Heart right ventricle (tissue), 16 donors: ENCODE measurements around the gene AGRN. TPM values are rescaled to one million over a fixed set of nuclear protein-coding genes. Genes with fewer than 3 reads are reported as not detected.

Source experiments
- ATAC-seq, 8 donors: fragments of 200-7000 bp; cut with Tn5 transposase; one replicate each; pipeline ENCODE4 v1.9.1; 2020; ENCODE audit warnings: mild to moderate bottlenecking in 8 of 8, moderate library complexity in 8 of 8, moderate number of reproducible peaks in 1 of 8
- DNase-seq, 2 donors: peaks; one replicate each; pipeline ENCODE4 v3.0.0-alpha.2; 2020
- H3K27ac ChIP-seq, 10 donors: fragments of 200-600 bp; sonication (generic) in 2 of 10; one replicate each; pipeline versions ENCODE4 v1.5.0 to v1.8.0; 2020 to 2022; ENCODE audit warnings: mild to moderate bottlenecking in 3 of 10
- H3K27me3 ChIP-seq, 7 donors: fragments of 200-600 bp; one replicate each; pipeline ENCODE4 v1.8.0; 2021 to 2022; ENCODE audit warnings: mild to moderate bottlenecking in 2 of 7
- H3K36me3 ChIP-seq, 9 donors: fragments of 200-600 bp; sonication (generic) in 1 of 9; one replicate each; pipeline versions ENCODE4 v1.5.0 to v1.8.0; 2020 to 2022; ENCODE audit warnings: mild to moderate bottlenecking in 2 of 9
- H3K4me1 ChIP-seq, 9 donors: fragments of 200-600 bp; sonication (generic) in 1 of 9; one replicate each; pipeline versions ENCODE4 v1.5.0 to v1.8.0; 2020 to 2022; ENCODE audit warnings: mild to moderate bottlenecking in 4 of 9
- H3K4me3 ChIP-seq, 10 donors: fragments of 200-600 bp; sonication (generic) in 2 of 10; one replicate each; pipeline versions ENCODE4 v1.5.0 to v1.8.0; 2020 to 2022; ENCODE audit warnings: mild to moderate bottlenecking in 7 of 10, moderate library complexity in 2 of 10
- H3K9me3 ChIP-seq, 11 donors: fragments of 200-600 bp in 10 of 11; sonication (generic) in 2 of 11; one replicate each; pipeline versions ENCODE4 v1.5.0 to v1.8.0; 2013 to 2022; ENCODE audit warnings: mild to moderate bottlenecking in 2 of 11, control low read depth in 1 of 11, moderate library complexity in 1 of 11
- CTCF ChIP-seq, 9 donors: fragments of 200-600 bp; sonication (generic) in 2 of 9; IDR thresholded peaks; one replicate each; pipeline versions ENCODE4 v1.5.0 to v1.8.0; 2021 to 2022; ENCODE audit warnings: antibody characterized with exemption in 9 of 9, mild to moderate bottlenecking in 5 of 9, moderate library complexity in 1 of 9
- WGBS, 2 donors: extraction: QIAGEN DNeasy Blood & Tissue Kit; methylation state at CpG; one replicate each; pipeline ENCODE4 v1.1.7; 2013; ENCODE audit warnings: inconsistent platforms in 1 of 2; 5-methylcytosine and 5-hydroxymethylcytosine counted together
- intact Hi-C, 10 donors: fragments of 100-400 bp; cut with DNase I; formaldehyde crosslinking; loops; one replicate each; pipeline versions ENCODE4 v1.11.1 to v1.14.2; 2022
- polyA plus RNA-seq, 2 donors: library from polyadenylated mRNA; stranded (reverse); fragments of 200-250 nt; gene quantifications; one replicate each; pipeline ENCODE4 v1.2.3, GENCODE V29; 2013
- total RNA-seq, 10 donors: library from RNA; stranded (reverse); fragmentation: NEBNext Ultra II Directional in 3 of 10; extraction: Animal tissue kit (Norgen Biotek cat#: 25700) in 3 of 10; gene quantifications; one replicate each; pipeline versions ENCODE4 v1.2.1 to v1.2.4, GENCODE V29; 2021 to 2023
- donor health status: Arrhythmogenic right ventricular cardiomyopathy.
- donor health status: ischemic (EF 13 %, LVEDD 7.1; RV severe dilation, severe dysfunction).
- donor health status: healthy with polysubstance abuse.
- donor health status: DM: no; HTN: yes; CAD: no.
- donor health status: DM: no; HTN: no; CAD: no.
- donor health status: ischemic (EF 25% LVEDD 6.9; RV normal size, moderate dysfunction).
- donor health status: ischemic (EF 25% LVEDD 5.7; RV mildly dilated, moderate dysfunction).
- donor health status: healthy.
- donor health status: DM: yes; HTN: yes; CAD: no.
- donor health status: Ischemic cardiomyopathy.
- donor health status: ischemic (EF 35%, LVEDD 5.7; RV mildly dilated, moderate dysfunction).
- donor health status: nonischemic (EF 11% LVEDD 7.7; RV severe dilation, severe dysfunction).
- donor health status: DM: yes; HTN: yes; CAD: no.
- donor health status: PGD.
- donor health status: ischemic (EF 29% LVEDD 5.4; RV normal size, mild dysfunction).
- donor health status: nonischemic (EF 23%, LVEDD 6.1; RV moderate dilation, normal function).

AGRN gene
- total and polyA plus RNA-seq, 12 donors = 11.5 to 33.9 (median 18.3) TPM

- no peak for ATAC-seq
- Histone ChIP-seq H3K36me3 (peaks cover 0 to 4% (median 0%) of the 10 kb centered on the region in 9 donors), H3K27me3 (no peaks in the 10 kb centered on the region), H3K27ac (no peak overlapping the region), H3K9me3 (no peaks in the 10 kb centered on the region), H3K4me1 (no peaks in the 10 kb centered on the region), H3K4me3 (no peak overlapping the region)
- TF ChIP-seq CTCF (IDR thresholded peaks at IDR 0.05) = no peak
- DNase-seq = no peak
- 95 to 98% methylated on average over 38 of the region's 38 CpGs for WGBS, 2 donors
- intact Hi-C loops = no loop called here
These were observed 66.3 kb downstream of the AGRN start for GRCh38 chr1:1085911-1086841.

DNA sequence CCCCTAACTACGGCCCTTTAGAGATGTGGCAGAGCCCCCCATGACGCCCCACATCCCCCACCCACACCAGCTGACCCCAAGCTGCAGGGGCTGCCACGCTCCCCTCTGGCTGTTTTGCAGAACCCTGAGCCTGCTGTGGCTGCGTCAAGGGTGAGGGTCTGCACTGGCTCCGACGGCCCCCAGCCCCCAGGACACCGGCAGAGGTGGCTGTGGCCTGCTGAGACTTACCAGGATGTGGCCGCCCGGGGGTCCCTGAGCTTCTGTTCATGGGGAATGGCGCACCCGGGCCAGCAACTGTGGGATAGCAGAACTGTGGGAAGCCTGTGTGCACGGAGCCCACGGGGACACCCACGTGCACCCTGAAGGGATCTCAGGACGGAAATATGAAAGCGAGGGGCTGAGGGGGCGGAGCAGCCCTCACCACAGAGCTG, 67.0 kb downstream of the AGRN start:
- Histone ChIP-seq H3K4me1 (no peaks in the 10 kb centered on the region), H3K9me3 (no peaks in the 10 kb centered on the region), H3K27me3 (no peaks in the 10 kb centered on the region), H3K4me3 (no peak overlapping the region), H3K27ac (no peak overlapping the region), H3K36me3 (peaks cover 0 to 4% (median 0%) of the 10 kb centered on the region in 9 donors)
- DNase-seq (no peak), ATAC-seq (no peak)
- intact Hi-C loops = no loop called here
- WGBS, 2 donors = 93 to 95% methylated on average over 17 of the region's 17 CpGs
- TF ChIP-seq CTCF (IDR thresholded peaks at IDR 0.05) = no peak

DNA sequence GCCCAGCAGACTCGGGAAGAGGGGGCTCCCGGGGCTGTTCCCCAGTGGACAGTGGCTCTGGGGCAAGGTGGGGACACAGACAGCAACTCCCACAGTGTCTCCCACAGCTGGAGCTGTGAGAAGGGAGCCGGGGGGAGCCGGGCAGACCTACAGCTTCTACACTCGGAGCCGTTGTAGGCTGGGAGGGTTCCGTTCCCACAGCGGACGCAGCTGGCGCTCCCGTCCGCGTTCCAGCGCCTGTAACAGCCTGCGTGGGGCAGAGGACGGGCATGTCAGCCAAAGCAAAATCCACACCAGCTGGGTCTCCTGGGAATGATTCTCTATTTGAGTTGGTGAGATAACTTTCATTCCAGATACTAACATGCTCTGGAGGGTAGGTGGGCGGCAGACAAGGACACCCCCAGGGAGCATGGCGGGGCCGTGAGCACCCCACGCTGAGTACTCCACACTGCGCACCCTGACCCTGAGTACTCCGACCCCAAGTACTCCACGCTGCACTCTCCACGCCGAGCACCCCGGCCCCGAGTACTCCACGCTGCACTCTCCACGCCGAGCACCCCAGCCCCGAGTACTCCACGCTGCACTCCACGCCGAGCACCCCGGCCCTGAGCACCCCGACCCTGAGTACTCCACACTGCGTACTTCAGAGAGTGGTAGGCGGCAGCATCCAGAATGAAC, 67.6 kb downstream of the AGRN start:
- H3K27ac ChIP-seq = no peak overlapping the region
- no peaks in the 10 kb centered on the region for H3K27me3 ChIP-seq
- ATAC-seq (no peak), DNase-seq (no peak)
- H3K4me1 ChIP-seq = no peaks in the 10 kb centered on the region
- intact Hi-C loops = no loop called here
- no peaks in the 10 kb centered on the region for H3K9me3 ChIP-seq
- WGBS, 2 donors = 93 to 94% methylated on average over 38 of the region's 38 CpGs
- no peak overlapping the region for H3K4me3 ChIP-seq
- TF ChIP-seq CTCF (IDR thresholded peaks at IDR 0.05) = no peak
- H3K36me3 ChIP-seq = no peaks in the 10 kb centered on the region

- ATAC-seq (no peak), DNase-seq (no peak)
- Histone ChIP-seq H3K27me3 (no peaks in the 10 kb centered on the region), H3K9me3 (no peaks in the 10 kb centered on the region), H3K4me1 (no peaks in the 10 kb centered on the region), H3K27ac (no peak overlapping the region), H3K4me3 (no peak overlapping the region), H3K36me3 (no peaks in the 10 kb centered on the region)
- TF ChIP-seq CTCF (IDR thresholded peaks at IDR 0.05) = no peak
- intact Hi-C loops = no loop called here
- 92 to 95% methylated on average over 35 to 36 of the region's 39 CpGs for WGBS, 2 donors
These were observed 68.3 kb downstream of the AGRN start for GRCh38 chr1:1088029-1088800.
